Measurements from ENCODE around the gene NLK.

- TF ChIP-seq CTCF (IDR thresholded peaks at IDR 0.05; ENCODE audit: poor library complexity, severe bottlenecking) (no peak), REST (IDR thresholded peaks at IDR 0.05; ENCODE audit: borderline replicate concordance) (no peak), SMC3 (conservative IDR thresholded peaks at IDR 0.05; ENCODE audit: poor library complexity) (no peak), EP300 (conservative IDR thresholded peaks at IDR 0.05; ENCODE audit: poor library complexity, severe bottlenecking) (no peak), POLR2AphosphoS5 (IDR thresholded peaks at IDR 0.05) (no peak), RAD21 (conservative IDR thresholded peaks at IDR 0.05) (no peak), TAF1 (IDR thresholded peaks at IDR 0.05; ENCODE audit: low read depth) (no peak), EZH2 (IDR thresholded peaks at IDR 0.05; ENCODE audit: borderline replicate concordance, insufficient read depth, low read length, poor library complexity, severe bottlenecking) (no peak)
Measured at GRCh38 chr17:28105501-28105900, 63.0 kb downstream of the NLK start.

Data from neural cell (in vitro differentiated cells).